H1 (cell line): ENCODE results near the gene COL20A1. TPM values are rescaled to one million over a fixed set of nuclear protein-coding genes. Genes with fewer than 3 reads are reported as not detected.

Source experiments
- BACH1 ChIP-seq: IDR thresholded peaks from 2 replicates; pipeline ENCODE4 v1.6.1; 2012; ENCODE audit warnings: low read length, improper control_type of control experiment
- MAFK ChIP-seq: IDR thresholded peaks from 2 replicates; pipeline ENCODE4 v1.6.1; 2012; ENCODE audit warnings: low read depth, mild to moderate bottlenecking, improper control_type of control experiment, low read length
- TEAD4 ChIP-seq: IDR thresholded peaks from 2 replicates; pipeline ENCODE4 v1.6.1; 2012; ENCODE audit warnings: low read depth, low read length, inconsistent platforms, mixed read lengths
- polyA plus RNA-seq, 7 experiments: library from polyadenylated mRNA; depleted of rRNA in 3 of 7; stranded (reverse) in 5 of 7; unstranded in 2 of 7; fragments of >200 nt in 5 of 7; fragments of 200-250 nt in 2 of 7; gene quantifications; 1 replicate in 5 of 7; 2 replicates in 1 of 7; 4 replicates in 1 of 7; pipeline versions ENCODE4 v1.2.1 to v1.2.3, GENCODE V29; 2011 to 2013; ENCODE audit warnings: missing spikeins in 2 of 7, mixed read lengths in 2 of 7
- total RNA-seq: library from RNA; stranded (reverse); fragmentation: NEBNext Ultra II Directional; extraction: Animal tissue kit (Norgen Biotek cat#: 25700); gene quantifications from 2 replicates; pipeline ENCODE4 v1.2.1, GENCODE V29; 2021
- TF ChIP-seq, protein P1 (sequence below): fragments of 300-600 bp; sonication (generic); IDR thresholded peaks from 2 replicates; pipeline ENCODE4 v1.7.1; 2012; ENCODE audit warnings: low read length, moderate library complexity, mild to moderate bottlenecking, inconsistent platforms; ENCODE audit not compliant: insufficient replicate concordance

The COL20A1 gene
- total and polyA plus RNA-seq, 2 of the 8 experiments (the other 6 are each of a cell fraction or from before 2014, with no cell fraction given), result 0.19 to 0.21 TPM

DNA sequence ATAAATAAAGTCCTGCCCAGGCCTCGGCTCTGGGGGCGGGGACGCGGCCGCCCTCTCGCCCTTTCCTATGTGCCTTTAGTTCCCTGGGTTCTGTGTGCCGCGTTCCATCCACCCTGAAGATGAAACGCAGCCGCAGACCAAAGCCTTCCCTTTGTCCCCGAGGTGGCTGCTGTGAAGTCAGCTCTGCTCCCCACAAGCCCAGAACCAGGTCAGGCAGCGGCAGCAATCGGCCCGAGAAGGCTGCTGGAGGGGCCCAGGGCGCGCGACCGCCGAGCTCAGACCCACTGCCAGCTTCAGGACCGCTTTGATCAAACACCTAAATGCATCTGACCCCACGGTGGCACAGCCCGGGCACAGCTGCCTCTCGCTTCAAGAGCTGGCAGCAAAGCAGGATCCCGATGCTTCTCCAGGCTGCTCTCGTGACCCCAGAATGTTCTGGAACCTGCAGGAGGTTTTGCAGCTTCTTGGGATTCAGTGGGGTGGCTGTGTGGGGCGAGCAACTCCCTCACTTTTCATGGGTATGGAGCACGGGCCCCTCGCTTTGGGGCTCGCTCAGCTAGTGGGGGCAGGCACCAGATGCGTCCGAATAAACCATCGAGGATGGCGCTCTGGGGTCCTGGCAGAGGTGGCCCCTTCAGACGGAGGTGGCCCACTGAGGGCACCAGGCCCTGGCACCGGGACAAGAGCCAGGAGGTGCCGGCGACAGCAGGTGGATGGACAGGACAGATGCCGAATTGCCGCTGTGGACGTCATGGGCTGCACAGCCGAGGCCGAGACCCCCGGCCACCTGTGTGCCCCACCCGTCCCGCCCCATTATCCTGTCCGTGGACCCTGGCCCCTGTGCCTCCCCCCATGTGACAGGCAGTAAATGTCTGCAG is 55.2 kb downstream of the COL20A1 start (continued):
- TF ChIP-seq, protein P1, sequence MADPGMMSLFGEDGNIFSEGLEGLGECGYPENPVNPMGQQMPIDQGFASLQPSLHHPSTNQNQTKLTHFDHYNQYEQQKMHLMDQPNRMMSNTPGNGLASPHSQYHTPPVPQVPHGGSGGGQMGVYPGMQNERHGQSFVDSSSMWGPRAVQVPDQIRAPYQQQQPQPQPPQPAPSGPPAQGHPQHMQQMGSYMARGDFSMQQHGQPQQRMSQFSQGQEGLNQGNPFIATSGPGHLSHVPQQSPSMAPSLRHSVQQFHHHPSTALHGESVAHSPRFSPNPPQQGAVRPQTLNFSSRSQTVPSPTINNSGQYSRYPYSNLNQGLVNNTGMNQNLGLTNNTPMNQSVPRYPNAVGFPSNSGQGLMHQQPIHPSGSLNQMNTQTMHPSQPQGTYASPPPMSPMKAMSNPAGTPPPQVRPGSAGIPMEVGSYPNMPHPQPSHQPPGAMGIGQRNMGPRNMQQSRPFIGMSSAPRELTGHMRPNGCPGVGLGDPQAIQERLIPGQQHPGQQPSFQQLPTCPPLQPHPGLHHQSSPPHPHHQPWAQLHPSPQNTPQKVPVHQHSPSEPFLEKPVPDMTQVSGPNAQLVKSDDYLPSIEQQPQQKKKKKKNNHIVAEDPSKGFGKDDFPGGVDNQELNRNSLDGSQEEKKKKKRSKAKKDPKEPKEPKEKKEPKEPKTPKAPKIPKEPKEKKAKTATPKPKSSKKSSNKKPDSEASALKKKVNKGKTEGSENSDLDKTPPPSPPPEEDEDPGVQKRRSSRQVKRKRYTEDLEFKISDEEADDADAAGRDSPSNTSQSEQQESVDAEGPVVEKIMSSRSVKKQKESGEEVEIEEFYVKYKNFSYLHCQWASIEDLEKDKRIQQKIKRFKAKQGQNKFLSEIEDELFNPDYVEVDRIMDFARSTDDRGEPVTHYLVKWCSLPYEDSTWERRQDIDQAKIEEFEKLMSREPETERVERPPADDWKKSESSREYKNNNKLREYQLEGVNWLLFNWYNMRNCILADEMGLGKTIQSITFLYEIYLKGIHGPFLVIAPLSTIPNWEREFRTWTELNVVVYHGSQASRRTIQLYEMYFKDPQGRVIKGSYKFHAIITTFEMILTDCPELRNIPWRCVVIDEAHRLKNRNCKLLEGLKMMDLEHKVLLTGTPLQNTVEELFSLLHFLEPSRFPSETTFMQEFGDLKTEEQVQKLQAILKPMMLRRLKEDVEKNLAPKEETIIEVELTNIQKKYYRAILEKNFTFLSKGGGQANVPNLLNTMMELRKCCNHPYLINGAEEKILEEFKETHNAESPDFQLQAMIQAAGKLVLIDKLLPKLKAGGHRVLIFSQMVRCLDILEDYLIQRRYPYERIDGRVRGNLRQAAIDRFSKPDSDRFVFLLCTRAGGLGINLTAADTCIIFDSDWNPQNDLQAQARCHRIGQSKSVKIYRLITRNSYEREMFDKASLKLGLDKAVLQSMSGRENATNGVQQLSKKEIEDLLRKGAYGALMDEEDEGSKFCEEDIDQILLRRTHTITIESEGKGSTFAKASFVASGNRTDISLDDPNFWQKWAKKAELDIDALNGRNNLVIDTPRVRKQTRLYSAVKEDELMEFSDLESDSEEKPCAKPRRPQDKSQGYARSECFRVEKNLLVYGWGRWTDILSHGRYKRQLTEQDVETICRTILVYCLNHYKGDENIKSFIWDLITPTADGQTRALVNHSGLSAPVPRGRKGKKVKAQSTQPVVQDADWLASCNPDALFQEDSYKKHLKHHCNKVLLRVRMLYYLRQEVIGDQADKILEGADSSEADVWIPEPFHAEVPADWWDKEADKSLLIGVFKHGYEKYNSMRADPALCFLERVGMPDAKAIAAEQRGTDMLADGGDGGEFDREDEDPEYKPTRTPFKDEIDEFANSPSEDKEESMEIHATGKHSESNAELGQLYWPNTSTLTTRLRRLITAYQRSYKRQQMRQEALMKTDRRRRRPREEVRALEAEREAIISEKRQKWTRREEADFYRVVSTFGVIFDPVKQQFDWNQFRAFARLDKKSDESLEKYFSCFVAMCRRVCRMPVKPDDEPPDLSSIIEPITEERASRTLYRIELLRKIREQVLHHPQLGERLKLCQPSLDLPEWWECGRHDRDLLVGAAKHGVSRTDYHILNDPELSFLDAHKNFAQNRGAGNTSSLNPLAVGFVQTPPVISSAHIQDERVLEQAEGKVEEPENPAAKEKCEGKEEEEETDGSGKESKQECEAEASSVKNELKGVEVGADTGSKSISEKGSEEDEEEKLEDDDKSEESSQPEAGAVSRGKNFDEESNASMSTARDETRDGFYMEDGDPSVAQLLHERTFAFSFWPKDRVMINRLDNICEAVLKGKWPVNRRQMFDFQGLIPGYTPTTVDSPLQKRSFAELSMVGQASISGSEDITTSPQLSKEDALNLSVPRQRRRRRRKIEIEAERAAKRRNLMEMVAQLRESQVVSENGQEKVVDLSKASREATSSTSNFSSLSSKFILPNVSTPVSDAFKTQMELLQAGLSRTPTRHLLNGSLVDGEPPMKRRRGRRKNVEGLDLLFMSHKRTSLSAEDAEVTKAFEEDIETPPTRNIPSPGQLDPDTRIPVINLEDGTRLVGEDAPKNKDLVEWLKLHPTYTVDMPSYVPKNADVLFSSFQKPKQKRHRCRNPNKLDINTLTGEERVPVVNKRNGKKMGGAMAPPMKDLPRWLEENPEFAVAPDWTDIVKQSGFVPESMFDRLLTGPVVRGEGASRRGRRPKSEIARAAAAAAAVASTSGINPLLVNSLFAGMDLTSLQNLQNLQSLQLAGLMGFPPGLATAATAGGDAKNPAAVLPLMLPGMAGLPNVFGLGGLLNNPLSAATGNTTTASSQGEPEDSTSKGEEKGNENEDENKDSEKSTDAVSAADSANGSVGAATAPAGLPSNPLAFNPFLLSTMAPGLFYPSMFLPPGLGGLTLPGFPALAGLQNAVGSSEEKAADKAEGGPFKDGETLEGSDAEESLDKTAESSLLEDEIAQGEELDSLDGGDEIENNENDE, result no peak
- TF ChIP-seq BACH1 (no peak), MAFK (no peak), TEAD4 (no peak)
